ENCODE measurements around the gene SLAMF1.
"Not testable (repeated sequence)": the region's sequence is repeated elsewhere in the genome, so short reads cannot be mapped to it uniquely, and the experiment has no call there.

SLAMF1 gene

DNA sequence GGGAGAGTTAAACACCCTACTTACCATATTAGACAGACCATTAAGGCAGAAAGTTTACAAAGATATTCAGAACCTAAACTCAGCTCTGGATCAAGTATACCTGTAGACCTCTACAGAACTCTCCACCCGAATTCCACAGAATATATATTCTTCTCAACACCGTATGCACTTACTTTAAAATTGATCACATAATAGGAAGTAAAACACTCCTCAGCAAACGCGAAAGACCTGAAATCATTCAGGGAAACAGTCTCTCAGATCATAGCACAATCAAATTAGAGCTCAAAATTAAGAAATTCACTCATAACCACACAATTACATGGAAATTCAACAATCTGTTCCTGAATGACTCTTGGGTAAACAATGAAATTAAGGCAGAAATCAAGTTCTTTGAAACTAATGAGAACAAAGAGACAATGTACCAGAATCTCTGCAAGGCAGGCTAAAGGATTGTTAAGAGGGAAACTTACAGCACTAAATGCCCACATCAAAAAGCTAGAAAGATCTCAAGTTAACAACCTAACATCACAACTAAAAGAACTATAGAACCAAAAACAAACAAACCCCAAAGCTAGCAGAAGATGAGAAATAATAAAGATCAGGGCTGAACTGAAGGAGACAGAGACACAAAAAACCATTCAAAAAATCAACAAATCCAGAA is 86.7 kb downstream of the SLAMF1 start:
- DNase-seq (ENCODE audit: low spot score) = no peak

DNA sequence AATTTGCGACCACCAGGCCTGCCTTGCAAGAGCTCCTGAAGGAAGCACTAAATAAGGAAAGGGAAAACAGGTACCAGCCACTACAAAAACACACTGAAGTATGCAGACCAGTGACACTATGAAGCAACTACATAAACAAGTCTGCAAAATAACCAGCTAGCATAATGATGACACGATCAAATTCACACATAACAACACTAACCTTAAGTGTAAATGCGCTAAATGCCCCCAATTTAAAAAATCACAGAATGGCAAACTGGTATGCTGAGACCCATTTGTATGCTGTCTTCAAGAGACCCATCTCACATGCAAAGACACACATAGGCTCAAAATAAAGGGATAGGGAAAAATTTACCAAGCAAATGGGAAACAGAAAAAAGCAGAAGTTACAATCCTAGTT is 87.4 kb downstream of the SLAMF1 start:
- DNase-seq (ENCODE audit: low spot score) = not testable (repeated sequence)

DNA sequence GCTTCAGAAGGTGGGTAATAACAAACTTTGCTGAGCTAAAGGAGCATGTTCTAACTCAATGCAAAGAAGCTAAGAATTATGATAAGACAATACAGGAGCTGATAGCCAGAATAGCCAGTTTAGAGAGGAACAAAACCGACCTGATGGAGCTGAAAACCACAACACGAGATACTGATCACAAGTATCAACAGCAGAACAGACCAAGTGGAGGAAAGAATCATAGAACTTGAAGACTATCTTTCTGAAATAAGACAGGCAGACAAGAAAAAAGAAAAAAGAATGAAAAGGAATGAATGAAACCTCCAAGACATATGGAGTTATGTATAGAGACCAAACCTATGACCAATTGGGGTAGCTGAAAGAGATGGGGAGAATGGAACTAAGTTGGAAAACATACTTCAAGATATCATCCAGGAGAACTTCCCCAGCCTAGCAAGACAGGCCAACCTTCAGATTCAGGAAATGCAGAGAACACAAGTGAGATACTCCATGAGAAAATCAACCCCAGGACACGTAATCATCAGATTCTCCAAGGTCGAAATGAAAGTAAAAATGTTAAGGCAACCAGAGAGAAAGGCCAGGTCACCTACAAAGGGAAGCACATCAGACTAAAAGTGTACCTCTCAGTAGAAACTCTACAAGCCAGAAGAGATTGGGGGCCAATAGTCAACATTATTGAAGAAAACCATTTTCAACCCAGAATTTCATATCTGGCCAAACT is 88.0 kb downstream of the SLAMF1 start:
- DNase-seq (ENCODE audit: low spot score) = no peak

All from AG20443 (cell line).